GM23248 (cell line): ENCODE results near the gene ZNF697.

ENCODE experiments used
- EZH2 ChIP-seq: fragments of 200-600 bp; sonication (generic); IDR thresholded peaks from 2 replicates; pipeline ENCODE4 v1.6.1; 2018; ENCODE audit warnings: antibody characterized with exemption, mild to moderate bottlenecking; ENCODE audit not compliant: insufficient read depth, poor library complexity, severe bottlenecking
- EZH2phosphoT487 ChIP-seq: fragments of 200-600 bp; sonication (generic); IDR thresholded peaks from 2 replicates; pipeline ENCODE4 v1.6.1; 2018; ENCODE audit warnings: antibody characterized with exemption, moderate library complexity, mild to moderate bottlenecking, low read depth; ENCODE audit not compliant: insufficient read depth

- TF ChIP-seq EZH2 (no peak), EZH2phosphoT487 (no peak)
Measured at GRCh38 chr1:119680193-119680592, 32.1 kb upstream of the ZNF697 start.
